HEK293 (cell line): ENCODE results near the gene PFN3.

Experiments used
- RBAK ChIP-seq: fragments of 450-650 bp; formaldehyde crosslinking; IDR thresholded peaks from 2 replicates; pipeline ENCODE4 v1.5.1; 2016; ENCODE audit warnings: missing biosample characterization, missing genetic modification characterization
- ZFP41 ChIP-seq: fragments of 450-650 bp; formaldehyde crosslinking; IDR thresholded peaks from 2 replicates; pipeline ENCODE4 v1.5.1; 2016; ENCODE audit warnings: missing biosample characterization, missing genetic modification characterization, borderline replicate concordance
- ZFP69B ChIP-seq: fragments of 450-650 bp; formaldehyde crosslinking; IDR thresholded peaks from 2 replicates; pipeline ENCODE4 v1.5.1; 2016; ENCODE audit warnings: missing biosample characterization, missing genetic modification characterization
- ZIC2 ChIP-seq: fragments of 450-650 bp; formaldehyde crosslinking; IDR thresholded peaks from 2 replicates; pipeline ENCODE4 v1.5.1; 2016; ENCODE audit warnings: missing biosample characterization, missing genetic modification characterization
- ZNF140 ChIP-seq: fragments of 450-650 bp; formaldehyde crosslinking; IDR thresholded peaks from 2 replicates; pipeline ENCODE4 v1.5.1; 2016; ENCODE audit warnings: missing biosample characterization, missing genetic modification characterization
- ZNF146 ChIP-seq: fragments of 450-650 bp; formaldehyde crosslinking; IDR thresholded peaks from 2 replicates; pipeline ENCODE4 v1.5.1; 2016; ENCODE audit warnings: missing biosample characterization, missing genetic modification characterization
- ZNF221 ChIP-seq: fragments of 450-650 bp; formaldehyde crosslinking; IDR thresholded peaks from 2 replicates; pipeline ENCODE4 v1.5.1; 2017; ENCODE audit warnings: missing biosample characterization, missing genetic modification characterization, borderline replicate concordance
- ZNF37A ChIP-seq: fragments of 450-650 bp; IDR thresholded peaks from 2 replicates; pipeline ENCODE4 v1.5.1; 2018; ENCODE audit warnings: missing biosample characterization, missing genetic modification characterization
- ZNF510 ChIP-seq: fragments of 450-650 bp; formaldehyde crosslinking; IDR thresholded peaks from 2 replicates; pipeline ENCODE4 v1.5.1; 2018; ENCODE audit warnings: mild to moderate bottlenecking, missing genetic modification characterization, missing biosample characterization; ENCODE audit not compliant: insufficient replicate concordance
- ZNF529 ChIP-seq: fragments of 450-650 bp; formaldehyde crosslinking; IDR thresholded peaks from 2 replicates; pipeline ENCODE4 v1.5.1; 2017; ENCODE audit warnings: missing genetic modification characterization, missing biosample characterization; ENCODE audit not compliant: insufficient replicate concordance
- ZNF654 ChIP-seq: fragments of 450-650 bp; formaldehyde crosslinking; IDR thresholded peaks from 2 replicates; pipeline ENCODE4 v1.5.1; 2016; ENCODE audit warnings: low read depth, missing biosample characterization, missing genetic modification characterization
- ZNF660 ChIP-seq: fragments of 450-650 bp; IDR thresholded peaks from 2 replicates; pipeline ENCODE4 v1.5.1; 2018; ENCODE audit warnings: missing biosample characterization, mild to moderate bottlenecking, missing genetic modification characterization
- ZNF776 ChIP-seq: fragments of 450-650 bp; formaldehyde crosslinking; IDR thresholded peaks from 2 replicates; pipeline ENCODE4 v1.5.0; 2017; ENCODE audit warnings: missing biosample characterization, missing genetic modification characterization, borderline replicate concordance
- ZNF843 ChIP-seq: fragments of 450-650 bp; formaldehyde crosslinking; IDR thresholded peaks from 2 replicates; pipeline ENCODE4 v1.5.1; 2016; ENCODE audit warnings: missing biosample characterization, missing genetic modification characterization
- ZSCAN30 ChIP-seq: fragments of 450-650 bp; IDR thresholded peaks from 2 replicates; pipeline ENCODE4 v1.5.1; 2018; ENCODE audit warnings: missing biosample characterization, mild to moderate bottlenecking, missing genetic modification characterization, moderate library complexity
- TF ChIP-seq, protein P1 (sequence below): fragments of 450-650 bp; formaldehyde crosslinking; IDR thresholded peaks from 2 replicates; pipeline ENCODE4 v1.5.1; 2016; ENCODE audit warnings: missing biosample characterization, missing genetic modification characterization
- TF ChIP-seq, protein P2 (sequence below): fragments of 450-650 bp; formaldehyde crosslinking; IDR thresholded peaks from 2 replicates; pipeline ENCODE4 v1.5.1; 2016; ENCODE audit warnings: missing biosample characterization, missing genetic modification characterization
- TF ChIP-seq, protein P3 (sequence below): IDR thresholded peaks from 2 replicates; pipeline ENCODE4 v1.6.1; 2011; ENCODE audit warnings: mild to moderate bottlenecking, low read depth, low read length, borderline replicate concordance
- TF ChIP-seq, protein P4 (sequence below): fragments of 450-650 bp; formaldehyde crosslinking; IDR thresholded peaks from 2 replicates; pipeline ENCODE4 v1.5.1; 2016; ENCODE audit warnings: missing biosample characterization, missing genetic modification characterization
- TF ChIP-seq, protein P5 (sequence below): fragments of 450-650 bp; formaldehyde crosslinking; IDR thresholded peaks from 2 replicates; pipeline ENCODE4 v1.5.1; 2016; ENCODE audit warnings: missing biosample characterization, missing genetic modification characterization
- TF ChIP-seq, protein P6 (sequence below): fragments of 450-650 bp; formaldehyde crosslinking; IDR thresholded peaks from 2 replicates; pipeline ENCODE4 v1.5.1; 2016; ENCODE audit warnings: missing biosample characterization, missing genetic modification characterization
- TF ChIP-seq, protein P7 (sequence below): fragments of 450-650 bp; formaldehyde crosslinking; optimal IDR thresholded peaks from 2 replicates; pipeline ENCODE3; 2016; ENCODE audit warnings: missing biosample characterization, mild to moderate bottlenecking, missing genetic modification characterization
- TF ChIP-seq, protein P8 (sequence below): fragments of 450-650 bp; formaldehyde crosslinking; IDR thresholded peaks from 2 replicates; pipeline ENCODE4 v1.5.1; 2016; ENCODE audit warnings: missing biosample characterization, missing genetic modification characterization
- TF ChIP-seq, protein P9 (sequence below): fragments of 450-650 bp; formaldehyde crosslinking; IDR thresholded peaks from 2 replicates; pipeline ENCODE4 v1.5.1; 2017; ENCODE audit warnings: missing biosample characterization, missing genetic modification characterization

Gene PFN3

DNA sequence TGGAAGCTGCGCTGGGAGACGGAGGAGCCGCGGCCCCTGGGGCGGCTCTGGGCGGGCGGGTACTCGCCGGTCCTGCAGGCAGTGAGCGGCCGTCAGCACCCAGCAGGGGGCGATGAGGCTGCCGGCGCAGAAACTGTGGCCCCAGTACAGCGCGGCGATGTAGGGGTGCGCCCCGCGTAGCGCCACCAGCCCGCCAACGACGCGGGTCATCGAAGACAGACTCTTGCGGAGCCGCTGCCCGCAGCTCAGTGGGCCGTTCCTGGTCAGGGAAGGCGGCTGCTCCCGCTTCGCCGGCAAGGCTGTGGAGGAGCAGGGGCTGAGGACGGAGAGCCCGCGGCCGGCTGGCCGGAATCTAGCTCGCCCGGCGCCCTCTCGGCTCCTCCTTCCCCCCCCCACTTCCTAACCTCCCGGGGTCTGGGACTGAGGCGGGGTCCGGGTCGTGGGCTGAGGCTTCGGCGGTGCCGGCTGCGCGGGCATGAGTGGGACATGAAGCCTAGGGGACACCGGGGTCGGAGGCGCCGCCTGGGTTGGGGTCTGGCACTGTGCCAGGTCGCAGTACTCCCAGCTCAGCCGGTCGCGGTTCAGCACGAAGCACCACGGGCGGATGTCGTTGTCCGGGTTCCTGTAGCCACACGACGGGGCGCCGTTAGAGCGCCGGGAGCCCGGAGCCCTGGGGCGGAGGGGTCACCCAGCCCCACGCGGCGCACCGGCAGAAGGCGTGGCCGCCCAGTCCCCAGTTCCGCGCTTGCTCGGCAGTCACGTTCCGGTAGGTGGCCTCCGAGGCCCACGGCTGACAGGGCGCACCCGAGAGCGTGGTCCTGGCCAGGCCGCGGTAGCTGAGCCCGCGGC, 3.6 kb upstream of the PFN3 start (continued):
- TF ChIP-seq, protein P1, sequence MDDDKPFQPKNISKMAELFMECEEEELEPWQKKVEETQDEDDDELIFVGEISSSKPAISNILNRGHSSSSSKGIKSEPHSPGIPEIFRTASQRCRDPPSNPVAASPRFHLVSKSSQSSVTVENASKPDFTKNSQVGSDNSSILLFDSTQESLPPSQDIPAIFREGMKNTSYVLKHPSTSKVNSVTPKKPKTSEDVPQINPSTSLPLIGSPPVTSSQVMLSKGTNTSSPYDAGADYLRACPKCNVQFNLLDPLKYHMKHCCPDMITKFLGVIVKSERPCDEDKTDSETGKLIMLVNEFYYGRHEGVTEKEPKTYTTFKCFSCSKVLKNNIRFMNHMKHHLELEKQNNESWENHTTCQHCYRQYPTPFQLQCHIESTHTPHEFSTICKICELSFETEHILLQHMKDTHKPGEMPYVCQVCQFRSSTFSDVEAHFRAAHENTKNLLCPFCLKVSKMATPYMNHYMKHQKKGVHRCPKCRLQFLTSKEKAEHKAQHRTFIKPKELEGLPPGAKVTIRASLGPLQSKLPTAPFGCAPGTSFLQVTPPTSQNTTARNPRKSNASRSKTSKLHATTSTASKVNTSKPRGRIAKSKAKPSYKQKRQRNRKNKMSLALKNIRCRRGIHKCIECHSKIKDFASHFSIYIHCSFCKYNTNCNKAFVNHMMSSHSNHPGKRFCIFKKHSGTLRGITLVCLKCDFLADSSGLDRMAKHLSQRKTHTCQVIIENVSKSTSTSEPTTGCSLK (tag by site-specific recombination), result no peak
- peak; percentile 87 for TF ChIP-seq ZIC2 (tag by site-specific recombination)
- TF ChIP-seq, protein P2, sequence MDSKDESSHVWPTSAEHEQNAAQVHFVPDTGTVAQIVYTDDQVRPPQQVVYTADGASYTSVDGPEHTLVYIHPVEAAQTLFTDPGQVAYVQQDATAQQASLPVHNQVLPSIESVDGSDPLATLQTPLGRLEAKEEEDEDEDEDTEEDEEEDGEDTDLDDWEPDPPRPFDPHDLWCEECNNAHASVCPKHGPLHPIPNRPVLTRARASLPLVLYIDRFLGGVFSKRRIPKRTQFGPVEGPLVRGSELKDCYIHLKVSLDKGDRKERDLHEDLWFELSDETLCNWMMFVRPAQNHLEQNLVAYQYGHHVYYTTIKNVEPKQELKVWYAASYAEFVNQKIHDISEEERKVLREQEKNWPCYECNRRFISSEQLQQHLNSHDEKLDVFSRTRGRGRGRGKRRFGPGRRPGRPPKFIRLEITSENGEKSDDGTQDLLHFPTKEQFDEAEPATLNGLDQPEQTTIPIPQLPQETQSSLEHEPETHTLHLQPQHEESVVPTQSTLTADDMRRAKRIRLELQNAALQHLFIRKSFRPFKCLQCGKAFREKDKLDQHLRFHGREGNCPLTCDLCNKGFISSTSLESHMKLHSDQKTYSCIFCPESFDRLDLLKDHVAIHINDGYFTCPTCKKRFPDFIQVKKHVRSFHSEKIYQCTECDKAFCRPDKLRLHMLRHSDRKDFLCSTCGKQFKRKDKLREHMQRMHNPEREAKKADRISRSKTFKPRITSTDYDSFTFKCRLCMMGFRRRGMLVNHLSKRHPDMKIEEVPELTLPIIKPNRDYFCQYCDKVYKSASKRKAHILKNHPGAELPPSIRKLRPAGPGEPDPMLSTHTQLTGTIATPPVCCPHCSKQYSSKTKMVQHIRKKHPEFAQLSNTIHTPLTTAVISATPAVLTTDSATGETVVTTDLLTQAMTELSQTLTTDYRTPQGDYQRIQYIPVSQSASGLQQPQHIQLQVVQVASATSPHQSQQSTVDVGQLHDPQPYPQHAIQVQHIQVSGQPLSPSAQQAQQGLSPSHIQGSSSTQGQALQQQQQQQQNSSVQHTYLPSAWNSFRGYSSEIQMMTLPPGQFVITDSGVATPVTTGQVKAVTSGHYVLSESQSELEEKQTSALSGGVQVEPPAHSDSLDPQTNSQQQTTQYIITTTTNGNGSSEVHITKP (tag by site-specific recombination), result peak; percentile 69; the same call in 1 of the 2 replicates
- TF ChIP-seq ZNF660, result peak; percentile 97
- TF ChIP-seq, protein P3, sequence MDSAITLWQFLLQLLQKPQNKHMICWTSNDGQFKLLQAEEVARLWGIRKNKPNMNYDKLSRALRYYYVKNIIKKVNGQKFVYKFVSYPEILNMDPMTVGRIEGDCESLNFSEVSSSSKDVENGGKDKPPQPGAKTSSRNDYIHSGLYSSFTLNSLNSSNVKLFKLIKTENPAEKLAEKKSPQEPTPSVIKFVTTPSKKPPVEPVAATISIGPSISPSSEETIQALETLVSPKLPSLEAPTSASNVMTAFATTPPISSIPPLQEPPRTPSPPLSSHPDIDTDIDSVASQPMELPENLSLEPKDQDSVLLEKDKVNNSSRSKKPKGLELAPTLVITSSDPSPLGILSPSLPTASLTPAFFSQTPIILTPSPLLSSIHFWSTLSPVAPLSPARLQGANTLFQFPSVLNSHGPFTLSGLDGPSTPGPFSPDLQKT, result no peak
- TF ChIP-seq ZFP69B (tag by site-specific recombination), result peak; percentile 44; the same call in 1 of the 2 replicates
- peak; percentile 86 for TF ChIP-seq ZSCAN30 (tag by site-specific recombination)
- TF ChIP-seq ZNF654 (tag by site-specific recombination), result peak; percentile 40
- TF ChIP-seq RBAK (tag by site-specific recombination), result no peak
- TF ChIP-seq, protein P4, sequence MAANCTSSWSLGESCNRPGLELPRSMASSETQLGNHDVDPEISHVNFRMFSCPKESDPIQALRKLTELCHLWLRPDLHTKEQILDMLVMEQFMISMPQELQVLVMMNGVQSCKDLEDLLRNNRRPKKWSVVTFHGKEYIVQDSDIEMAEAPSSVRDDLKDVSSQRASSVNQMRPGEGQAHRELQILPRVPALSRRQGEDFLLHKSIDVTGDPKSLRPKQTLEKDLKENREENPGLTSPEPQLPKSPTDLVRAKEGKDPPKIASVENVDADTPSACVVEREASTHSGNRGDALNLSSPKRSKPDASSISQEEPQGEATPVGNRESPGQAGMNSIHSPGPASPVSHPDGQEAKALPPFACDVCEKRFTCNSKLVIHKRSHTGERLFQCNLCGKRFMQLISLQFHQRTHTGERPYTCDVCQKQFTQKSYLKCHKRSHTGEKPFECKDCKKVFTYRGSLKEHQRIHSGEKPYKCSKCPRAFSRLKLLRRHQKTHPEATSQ (tag by site-specific recombination), result no peak
- TF ChIP-seq ZNF221, result peak; percentile 97; the same call in 1 of the 2 replicates
- TF ChIP-seq ZNF529 (tag by site-specific recombination), result no peak
- TF ChIP-seq, protein P5, sequence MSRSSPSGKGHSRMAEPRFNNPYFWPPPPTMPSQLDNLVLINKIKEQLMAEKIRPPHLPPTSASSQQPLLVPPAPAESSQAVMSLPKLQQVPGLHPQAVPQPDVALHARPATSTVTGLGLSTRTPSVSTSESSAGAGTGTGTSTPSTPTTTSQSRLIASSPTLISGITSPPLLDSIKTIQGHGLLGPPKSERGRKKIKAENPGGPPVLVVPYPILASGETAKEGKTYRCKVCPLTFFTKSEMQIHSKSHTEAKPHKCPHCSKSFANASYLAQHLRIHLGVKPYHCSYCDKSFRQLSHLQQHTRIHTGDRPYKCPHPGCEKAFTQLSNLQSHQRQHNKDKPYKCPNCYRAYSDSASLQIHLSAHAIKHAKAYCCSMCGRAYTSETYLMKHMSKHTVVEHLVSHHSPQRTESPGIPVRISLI, result no peak
- TF ChIP-seq ZNF37A, result peak; percentile 86
- no peak for TF ChIP-seq ZNF140 (tag by site-specific recombination)
- peak; percentile 14; the same call in 1 of the 2 replicates for TF ChIP-seq ZNF843
- TF ChIP-seq ZNF510, result no peak
- TF ChIP-seq, protein P6, sequence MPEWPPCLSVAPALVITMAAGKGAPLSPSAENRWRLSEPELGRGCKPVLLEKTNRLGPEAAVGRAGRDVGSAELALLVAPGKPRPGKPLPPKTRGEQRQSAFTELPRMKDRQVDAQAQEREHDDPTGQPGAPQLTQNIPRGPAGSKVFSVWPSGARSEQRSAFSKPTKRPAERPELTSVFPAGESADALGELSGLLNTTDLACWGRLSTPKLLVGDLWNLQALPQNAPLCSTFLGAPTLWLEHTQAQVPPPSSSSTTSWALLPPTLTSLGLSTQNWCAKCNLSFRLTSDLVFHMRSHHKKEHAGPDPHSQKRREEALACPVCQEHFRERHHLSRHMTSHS (tag by site-specific recombination), result 0 out of 2 replicates have a peak, but pooled peaks have one; percentile 7
- TF ChIP-seq, protein P7, sequence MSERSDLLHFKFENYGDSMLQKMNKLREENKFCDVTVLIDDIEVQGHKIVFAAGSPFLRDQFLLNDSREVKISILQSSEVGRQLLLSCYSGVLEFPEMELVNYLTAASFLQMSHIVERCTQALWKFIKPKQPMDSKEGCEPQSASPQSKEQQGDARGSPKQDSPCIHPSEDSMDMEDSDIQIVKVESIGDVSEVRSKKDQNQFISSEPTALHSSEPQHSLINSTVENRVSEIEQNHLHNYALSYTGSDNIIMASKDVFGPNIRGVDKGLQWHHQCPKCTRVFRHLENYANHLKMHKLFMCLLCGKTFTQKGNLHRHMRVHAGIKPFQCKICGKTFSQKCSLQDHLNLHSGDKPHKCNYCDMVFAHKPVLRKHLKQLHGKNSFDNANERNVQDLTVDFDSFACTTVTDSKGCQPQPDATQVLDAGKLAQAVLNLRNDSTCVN, result peak; percentile 84
- peak; percentile 96 for TF ChIP-seq ZNF776
- TF ChIP-seq, protein P8, sequence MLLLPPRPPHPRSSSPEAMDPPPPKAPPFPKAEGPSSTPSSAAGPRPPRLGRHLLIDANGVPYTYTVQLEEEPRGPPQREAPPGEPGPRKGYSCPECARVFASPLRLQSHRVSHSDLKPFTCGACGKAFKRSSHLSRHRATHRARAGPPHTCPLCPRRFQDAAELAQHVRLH (tag by site-specific recombination), result 0 out of 2 replicates have a peak, but pooled peaks have one; percentile 40
- no peak for TF ChIP-seq ZFP41
- TF ChIP-seq, protein P9, sequence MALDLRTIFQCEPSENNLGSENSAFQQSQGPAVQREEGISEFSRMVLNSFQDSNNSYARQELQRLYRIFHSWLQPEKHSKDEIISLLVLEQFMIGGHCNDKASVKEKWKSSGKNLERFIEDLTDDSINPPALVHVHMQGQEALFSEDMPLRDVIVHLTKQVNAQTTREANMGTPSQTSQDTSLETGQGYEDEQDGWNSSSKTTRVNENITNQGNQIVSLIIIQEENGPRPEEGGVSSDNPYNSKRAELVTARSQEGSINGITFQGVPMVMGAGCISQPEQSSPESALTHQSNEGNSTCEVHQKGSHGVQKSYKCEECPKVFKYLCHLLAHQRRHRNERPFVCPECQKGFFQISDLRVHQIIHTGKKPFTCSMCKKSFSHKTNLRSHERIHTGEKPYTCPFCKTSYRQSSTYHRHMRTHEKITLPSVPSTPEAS (tag by site-specific recombination), result no peak
- 0 out of 2 replicates have a peak, but pooled peaks have one; percentile 2 for TF ChIP-seq ZNF146 (tag by site-specific recombination)
